HG02840 (cell line): ENCODE results near the gene MYORG.
"Not testable (repeated sequence)": the region's sequence is repeated elsewhere in the genome, so short reads cannot be mapped to it uniquely, and the experiment has no call there.

Experiments
- ATAC-seq: cut with Tn5 transposase; IDR thresholded peaks from one replicate; pipeline ENCODE4 v1.9.1; 2021; ENCODE audit warnings: mild to moderate bottlenecking, moderate library complexity, moderate number of reproducible peaks; ENCODE audit not compliant: unreplicated experiment, low FRiP score

The MYORG gene

GRCh38 chr9:34338079-34338478, 38.6 kb downstream of the MYORG start:
- ATAC-seq: not testable (repeated sequence)

DNA sequence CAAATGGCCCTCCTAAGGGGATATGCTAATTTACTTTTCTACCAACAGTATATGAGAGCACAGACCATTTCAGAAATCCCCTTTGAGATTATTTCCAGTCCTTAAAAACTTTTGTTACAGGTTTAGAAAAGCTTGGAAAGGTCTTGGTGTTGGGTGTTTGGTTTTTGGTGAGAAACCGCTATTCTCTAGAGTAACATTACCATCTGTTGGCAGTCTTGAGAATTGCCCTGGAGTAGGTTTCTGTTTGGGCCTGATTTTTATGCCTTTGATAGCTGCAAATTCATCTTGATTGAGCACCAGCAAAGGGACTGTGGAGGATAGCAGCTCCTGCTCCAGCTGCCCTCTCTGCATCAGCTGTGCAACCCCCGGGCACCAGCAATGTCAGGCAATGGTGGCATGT, 39.3 kb downstream of the MYORG start:
- ATAC-seq: no peak

GRCh38 chr9:34335376-34335775, 41.3 kb downstream of the MYORG start:
- ATAC-seq: no peak

- ATAC-seq: no peak
These were observed 41.8 kb downstream of the MYORG start for GRCh38 chr9:34334916-34335315.

DNA sequence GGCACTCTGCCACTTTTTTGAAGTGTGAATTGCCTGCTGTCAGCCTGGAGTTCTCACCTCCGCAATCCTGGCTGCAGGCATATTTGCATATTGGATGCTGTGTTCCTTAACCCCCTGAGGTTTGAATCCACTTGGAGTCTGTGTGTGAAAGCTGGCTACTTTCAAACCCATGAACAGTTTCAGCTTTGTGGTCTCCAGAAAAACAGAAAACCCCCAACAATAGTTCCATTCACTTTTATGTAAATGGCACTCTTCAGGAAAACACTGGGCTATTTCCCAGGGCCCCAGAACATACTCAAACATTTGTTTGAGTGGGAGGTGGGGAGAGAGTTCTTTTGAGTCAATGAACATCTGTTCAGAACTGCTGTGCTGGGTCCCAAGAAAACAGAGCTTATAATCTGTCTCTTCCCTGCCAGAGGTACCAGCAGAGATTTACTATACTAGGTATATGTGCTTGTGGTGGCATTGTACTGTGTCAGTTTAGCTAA, 42.3 kb downstream of the MYORG start:
- ATAC-seq: no peak

GRCh38 chr9:34333836-34334235, 42.9 kb downstream of the MYORG start:
- no peak for ATAC-seq

- ATAC-seq: no peak
These were observed 44.4 kb downstream of the MYORG start for GRCh38 chr9:34332076-34332964.

- no peak for ATAC-seq
These were observed 45.5 kb downstream of the MYORG start for GRCh38 chr9:34331196-34331595.

- ATAC-seq: peak; percentile 96
These were observed 47.5 kb downstream of the MYORG start, which contains the start of the genes KIF24 and NUDT2 for GRCh38 chr9:34328987-34329832. Gene KIF24 (minus strand): TSS chr9:34329268. CDS start chr9:34311346, 17,922 bp downstream. Gene NUDT2 (plus strand): TSS chr9:34329569. CDS start chr9:34339040, 9,471 bp downstream.

- ATAC-seq: peak; percentile 1
These were observed 48.2 kb downstream of the MYORG start for GRCh38 chr9:34328500-34328986.

DNA sequence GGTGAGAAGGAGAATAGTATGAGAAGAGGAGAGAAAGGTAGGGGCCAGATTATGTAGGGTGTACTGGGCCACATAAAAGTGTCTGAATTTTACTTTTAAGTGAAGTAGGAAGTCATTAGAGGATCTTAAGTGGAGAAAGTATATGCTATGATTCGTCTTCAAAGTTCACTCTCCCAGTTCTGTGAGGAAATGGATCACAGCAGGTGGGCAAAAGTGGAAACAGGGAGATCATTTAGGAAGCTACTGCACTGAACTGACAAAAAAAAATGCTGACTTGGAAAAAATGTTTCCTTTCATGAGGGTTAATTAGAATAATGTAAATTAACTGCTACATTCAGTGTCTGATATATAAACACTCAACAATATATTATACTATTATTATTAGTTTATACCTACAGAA, 50.0 kb downstream of the MYORG start:
- ATAC-seq: no peak

GRCh38 chr9:34322899-34323591, 53.7 kb downstream of the MYORG start:
- ATAC-seq: no peak

DNA sequence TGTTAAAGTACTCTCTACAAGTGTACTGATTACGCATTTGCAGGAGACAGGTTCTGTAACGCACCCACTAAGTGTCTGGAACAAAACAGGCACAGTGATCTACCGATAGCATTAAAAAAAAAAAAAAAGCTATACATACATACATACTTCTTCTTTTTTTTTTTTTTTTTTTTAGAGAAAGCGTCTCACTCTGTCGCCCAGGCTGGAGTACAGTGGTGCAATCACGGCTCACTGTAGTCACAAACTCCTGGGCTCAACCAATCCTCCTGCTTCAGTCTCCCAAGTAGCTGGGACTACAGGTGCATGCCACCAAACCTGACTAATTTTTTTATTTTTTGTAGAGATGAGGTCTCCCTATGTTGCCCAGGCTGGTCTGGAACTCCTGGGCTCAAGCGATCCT, 55.2 kb downstream of the MYORG start:
- no peak for ATAC-seq

DNA sequence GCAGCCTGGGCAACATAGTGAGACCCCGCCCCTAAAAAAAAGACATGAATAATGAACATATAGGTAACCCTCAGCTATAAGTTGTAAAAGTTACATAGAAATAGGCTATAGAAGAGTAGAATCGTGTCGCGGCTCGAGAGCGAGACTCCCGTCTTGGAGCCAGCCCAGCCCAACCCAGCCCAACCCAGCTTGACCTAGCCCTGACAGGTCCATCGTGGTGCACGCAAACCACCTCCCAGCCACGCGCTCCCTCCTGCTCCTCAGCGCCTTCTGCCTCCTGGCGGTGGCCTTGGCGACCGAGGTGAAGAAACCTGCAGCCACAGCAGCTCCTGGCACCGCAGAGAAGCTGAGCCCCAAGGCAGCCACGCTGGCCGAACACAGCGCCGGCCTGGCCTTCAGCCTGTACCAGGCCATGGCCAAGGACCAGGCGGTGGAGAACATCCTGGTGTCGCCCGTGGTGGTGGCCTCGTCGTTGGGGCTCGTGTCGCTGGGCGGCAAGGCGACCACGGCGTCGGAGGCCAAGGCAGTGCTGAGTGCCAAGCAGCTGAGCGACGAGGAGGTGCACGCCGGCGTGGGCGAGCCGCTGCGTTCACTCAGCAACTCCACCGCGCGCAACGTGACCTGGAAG, 58.4 kb downstream of the MYORG start:
- no peak for ATAC-seq

GRCh38 chr9:34317436-34317835, 59.3 kb downstream of the MYORG start:
- ATAC-seq: no peak
